GM19372 (cell line): ENCODE results near the gene POU2F2.
"Not testable (repeated sequence)": the region's sequence is repeated elsewhere in the genome, so short reads cannot be mapped to it uniquely, and the experiment has no call there.

Experiments used
- ATAC-seq: cut with Tn5 transposase; IDR thresholded peaks from one replicate; pipeline ENCODE4 v1.9.1; 2021; ENCODE audit warnings: mild to moderate bottlenecking, low read depth, moderate library complexity; ENCODE audit not compliant: unreplicated experiment

Gene POU2F2

DNA sequence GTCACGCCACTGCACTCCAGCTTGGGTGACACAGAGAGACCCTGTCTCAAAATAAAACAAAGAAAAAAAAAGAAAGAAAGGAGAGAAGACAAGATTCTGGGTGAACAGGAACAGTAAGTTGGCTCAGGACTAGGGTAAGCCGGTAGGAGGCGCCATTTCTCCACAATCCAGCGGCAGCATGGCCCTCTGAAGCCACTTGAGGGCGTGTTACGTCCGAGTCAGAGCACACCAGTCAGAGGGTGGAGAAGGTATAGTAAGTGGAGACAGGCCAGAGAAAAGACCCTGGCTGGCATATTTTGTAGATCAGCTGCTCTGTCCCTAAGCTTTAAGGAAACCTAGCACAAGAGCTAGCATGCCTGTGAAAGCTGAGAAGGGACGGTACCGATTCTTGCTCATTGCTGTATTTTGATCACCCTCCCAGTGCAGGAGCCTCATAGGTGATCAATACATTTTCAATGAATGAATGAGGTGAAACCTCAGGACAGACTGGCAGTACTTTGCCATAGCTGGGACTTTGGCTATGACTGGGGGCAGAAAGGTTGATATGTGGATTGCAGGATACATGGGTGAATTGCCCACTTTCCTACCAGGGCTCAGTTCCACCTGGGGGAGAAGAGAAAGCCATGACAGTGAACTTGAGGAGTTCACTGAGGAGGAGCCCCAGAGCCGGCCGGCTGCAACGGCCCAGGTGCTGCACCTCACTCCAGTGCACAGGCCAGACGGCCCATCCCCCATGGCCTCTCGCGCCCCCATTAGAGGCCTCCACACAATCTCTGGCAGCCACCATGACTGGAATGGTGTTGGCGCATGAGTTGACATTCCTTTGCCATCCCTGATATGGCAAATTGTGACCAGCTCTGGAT is 23.5 kb downstream of the POU2F2 start:
- ATAC-seq = peak; percentile 53

DNA sequence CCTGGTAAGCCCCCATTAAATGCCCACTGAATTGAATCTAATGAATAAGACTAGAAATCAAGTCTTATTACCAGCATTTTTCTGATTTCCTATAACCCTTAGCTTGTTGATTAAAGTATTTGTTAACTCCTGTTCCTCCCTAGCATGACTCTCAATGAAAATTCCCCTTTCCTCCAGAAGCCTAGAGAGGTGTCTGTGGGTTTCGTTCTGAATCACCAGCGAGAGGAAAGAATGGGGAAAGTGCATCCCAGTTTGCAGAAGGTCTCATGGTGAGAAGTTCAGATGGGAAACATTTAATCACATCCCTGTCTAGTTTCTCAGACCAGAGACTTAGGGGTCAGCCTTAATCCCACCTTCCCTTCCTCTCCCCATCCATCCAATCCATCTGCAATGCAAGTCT is 26.9 kb downstream of the POU2F2 start:
- no peak for ATAC-seq

DNA sequence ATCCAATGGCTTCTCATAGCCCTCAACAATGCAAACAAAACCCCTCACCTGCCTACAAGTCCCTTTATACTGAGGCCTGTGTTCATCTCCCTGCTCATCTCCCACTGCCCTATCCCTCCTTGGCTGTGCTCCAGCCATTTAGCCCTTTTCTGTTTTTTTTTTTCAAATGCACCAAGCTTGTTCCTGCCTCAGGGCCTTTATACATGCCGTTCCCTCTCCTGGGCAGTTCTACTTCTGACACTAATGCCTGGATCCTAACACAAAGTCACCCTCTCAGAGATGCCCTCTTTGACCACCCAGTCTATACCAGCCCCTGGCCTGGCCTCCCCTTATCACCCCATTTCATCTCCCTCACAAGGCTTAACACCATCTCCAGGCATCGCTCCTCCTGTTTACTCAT is 29.4 kb downstream of the POU2F2 start:
- ATAC-seq = no peak

DNA sequence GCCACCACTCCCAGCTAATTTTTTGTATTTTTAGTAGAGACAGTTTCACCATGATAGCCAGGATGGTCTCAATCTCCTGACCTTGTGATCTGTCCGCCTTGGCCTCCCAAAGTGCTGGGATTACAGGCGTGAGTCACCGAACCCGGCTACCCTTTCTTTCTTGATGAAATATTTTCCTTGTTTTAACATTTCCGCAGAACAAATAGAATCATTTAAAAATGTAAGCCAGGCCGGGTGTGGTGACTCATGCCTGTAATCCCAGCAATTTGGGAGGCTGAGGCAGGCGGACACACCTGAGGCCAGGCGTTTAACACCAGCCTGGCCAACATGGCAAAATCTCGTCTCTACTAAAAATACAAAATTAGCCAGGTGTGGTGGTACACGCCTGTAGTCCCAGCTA is 32.0 kb downstream of the POU2F2 start:
- ATAC-seq = not testable (repeated sequence)

DNA sequence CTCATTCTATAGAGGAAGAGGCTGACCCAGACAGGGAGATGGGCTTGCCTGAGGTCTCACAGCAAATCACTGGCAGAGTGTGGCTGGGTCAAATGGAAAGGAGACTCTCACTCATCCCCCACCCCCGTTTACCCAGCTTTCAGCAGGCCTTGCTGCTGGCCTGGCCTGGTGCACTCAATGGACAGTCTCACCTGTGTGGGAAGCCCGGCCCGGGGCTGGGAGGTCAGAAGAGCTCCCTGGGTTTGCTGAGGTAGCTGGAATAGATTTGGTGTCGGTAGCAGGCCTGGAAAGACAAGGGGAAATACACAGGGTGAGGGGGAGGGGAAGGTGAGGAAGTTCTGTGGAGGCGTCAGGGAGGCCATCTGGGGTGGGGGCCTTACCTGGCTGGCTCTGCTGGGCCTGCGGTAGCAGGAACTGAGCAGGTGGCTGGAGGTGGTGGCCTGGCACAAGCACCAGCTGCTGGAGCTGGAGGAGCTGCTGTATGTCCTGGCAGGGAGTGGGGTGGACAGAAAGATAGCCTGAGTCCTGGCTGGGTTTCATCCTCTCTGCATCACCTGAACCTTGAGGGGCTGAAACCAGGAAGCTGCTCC is 32.8 kb downstream of the POU2F2 start:
- ATAC-seq = no peak

DNA sequence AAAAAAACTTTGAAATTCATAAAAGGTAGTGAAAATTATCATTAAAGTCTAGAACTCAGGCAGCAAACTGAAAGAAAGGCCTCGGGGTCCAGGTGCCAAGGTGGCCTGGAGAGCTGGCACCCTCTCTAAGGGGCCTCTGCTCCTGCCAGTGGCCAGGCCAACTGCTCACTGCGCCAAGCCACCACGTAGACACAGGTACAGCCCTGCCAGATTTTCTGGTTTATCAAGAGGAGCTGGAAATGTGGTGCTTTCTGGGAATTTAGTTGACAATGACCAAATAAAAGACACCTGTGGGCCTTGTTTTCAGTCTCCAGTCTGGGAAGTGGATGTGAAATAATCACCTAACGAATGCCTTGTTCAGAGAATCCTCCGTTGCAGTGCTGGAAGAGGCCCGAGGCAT is 33.5 kb downstream of the POU2F2 start:
- no peak for ATAC-seq

DNA sequence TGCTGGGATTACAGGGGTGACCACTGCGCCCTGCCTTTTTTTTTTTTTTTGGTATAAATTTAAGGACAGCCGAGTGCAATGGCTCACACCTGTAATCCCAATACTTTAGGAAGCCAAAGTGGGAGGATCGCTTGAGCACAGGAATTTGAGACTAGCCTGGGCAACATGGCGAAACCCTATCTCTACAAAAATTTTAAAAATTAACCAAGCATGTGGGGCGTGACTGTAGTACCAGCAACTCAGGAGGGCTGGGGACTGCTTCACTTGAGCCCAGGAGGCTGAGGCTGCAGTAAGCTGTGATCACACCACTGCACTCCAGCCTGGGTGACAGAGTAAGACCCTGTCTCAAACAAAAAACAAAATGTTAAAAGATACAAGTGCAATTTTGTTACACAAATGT is 34.8 kb downstream of the POU2F2 start:
- ATAC-seq = no peak

DNA sequence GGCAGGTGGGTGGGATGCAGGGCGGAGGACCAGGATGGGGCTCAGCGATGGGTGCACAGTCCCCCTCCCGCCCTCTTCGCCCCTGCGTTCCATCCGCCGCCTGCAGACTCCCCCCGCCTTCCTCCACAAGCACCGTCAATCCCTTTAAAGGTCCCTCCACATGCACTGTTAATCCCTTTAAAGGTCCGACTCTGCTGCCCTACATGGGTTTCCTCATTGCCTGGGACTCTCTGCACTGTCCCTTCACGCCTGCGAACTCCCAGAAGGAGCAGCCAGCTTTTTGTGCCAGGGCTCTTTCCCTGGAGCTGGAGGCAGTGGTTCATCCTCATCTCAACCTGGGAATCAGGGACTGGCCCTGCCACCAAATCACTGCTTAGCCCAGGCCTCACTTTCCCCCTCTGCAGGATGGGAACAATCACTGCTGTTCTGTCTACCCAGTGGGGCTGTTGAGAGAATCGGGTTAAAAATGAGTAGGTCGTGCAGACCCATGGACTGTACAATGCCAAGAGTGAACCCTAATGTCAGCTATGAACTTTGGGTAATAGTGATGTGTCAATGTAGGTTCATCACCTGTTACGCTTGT is 35.9 kb downstream of the POU2F2 start:
- ATAC-seq = no peak

DNA sequence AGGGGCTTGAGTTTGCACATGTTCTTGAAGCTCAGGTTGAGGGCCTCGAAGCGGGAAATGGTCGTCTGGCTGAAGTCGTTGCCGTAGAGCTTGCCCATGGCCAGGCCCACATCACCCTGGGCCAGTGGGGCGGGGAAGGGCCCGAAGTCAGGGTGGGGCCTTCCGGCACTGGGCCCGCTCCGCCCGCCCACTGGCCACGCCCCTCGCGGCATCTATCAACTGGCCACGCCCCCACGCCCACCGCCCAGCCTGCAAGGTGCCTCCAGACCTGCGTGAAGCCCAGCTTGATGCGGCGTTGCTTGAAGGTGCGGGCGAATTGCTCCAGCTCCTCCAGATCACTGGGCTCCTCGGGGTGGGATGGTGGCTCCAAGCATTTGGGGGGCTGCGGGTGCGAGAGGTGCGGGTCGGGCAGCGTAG is 36.4 kb downstream of the POU2F2 start:
- no peak for ATAC-seq

DNA sequence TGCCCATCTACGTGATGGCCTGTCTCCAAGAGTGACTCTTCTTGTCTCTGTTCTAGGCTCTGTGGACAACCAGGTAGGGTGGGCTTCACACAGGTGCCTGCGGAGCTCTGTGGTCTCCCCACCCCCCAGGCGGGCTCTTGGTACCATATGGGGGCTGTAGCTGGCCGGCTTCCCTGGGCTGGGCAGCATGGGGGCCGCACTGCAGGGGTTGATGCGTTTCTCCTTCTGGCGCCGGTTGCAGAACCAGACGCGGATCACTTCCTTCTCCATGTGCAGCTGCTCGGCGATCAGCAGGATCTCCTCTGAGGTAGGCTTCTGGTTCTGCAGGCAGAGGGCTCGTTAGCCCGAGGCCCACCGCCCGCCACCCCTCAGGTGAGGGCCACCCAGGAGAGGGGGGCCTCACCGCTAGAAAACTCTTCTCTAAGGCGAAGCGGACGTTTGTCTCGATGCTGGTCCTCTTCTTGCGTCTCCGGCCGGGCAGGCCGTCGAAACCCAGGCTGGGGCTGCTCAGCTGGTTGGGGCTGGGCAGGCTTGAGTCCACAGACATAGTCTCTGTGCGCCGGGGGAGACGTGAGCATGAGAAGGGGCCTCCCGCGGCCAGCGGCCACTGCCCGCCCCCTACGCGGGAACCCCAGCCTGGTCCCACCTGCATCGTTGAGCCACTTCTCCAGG is 37.0 kb downstream of the POU2F2 start:
- no peak for ATAC-seq

DNA sequence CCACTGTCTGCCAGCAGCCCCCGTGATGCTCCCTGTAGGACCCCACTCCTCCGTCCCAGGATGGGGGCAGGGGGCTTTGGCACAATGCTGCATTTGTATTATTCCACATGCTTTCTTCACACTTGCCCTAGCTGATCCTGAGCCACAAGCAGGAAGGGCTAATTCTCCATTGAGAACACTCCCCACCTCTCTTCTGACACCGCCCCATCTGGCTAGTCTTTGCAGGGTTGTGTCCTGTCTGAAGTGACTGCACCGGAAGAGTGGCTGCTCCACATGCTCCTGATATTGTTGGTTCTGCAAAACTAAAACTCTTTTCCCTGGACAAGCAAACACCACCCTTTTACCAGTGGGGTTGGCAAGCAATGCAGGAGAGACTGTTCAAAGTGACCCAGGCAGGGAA is 38.3 kb downstream of the POU2F2 start:
- ATAC-seq = no peak

DNA sequence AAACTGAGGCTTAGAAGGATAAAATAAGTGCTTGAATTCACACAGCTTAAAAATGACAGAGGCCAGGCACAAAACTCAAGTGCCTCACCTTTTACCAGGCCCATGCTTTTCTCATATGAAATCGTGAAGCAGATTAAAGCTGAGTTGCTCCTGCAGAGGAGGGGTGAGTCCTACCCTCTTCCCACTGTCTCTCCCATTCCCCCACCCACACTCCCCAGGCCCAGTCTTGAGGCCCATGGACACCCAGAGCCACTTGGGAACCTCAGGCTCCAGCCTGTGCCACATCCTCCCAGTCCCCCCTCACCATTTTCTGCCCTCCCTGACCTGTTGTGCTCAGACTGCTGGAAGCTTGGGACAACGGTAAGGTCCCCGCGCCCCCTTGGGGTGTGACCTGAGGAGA is 38.7 kb downstream of the POU2F2 start:
- ATAC-seq = no peak

DNA sequence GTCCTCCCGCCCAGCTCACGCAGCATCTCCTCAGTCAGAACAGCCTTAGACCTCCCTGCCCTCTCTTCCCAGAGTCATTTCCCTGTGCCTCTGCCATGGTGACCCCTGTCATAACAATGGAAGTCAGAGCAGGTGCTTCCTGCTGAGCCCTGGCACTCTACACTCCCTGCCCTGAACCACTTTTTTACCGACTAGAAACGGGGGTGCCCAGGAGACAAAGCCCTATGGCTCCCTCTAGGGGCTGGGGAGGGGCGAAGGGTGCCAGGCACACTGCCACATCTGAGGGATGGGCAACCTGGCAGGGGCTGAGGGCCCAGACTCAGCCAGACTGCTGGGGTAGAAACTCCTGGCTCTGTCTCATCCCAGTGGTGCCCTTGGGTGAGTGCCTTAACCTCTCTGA is 39.9 kb downstream of the POU2F2 start:
- ATAC-seq = no peak

DNA sequence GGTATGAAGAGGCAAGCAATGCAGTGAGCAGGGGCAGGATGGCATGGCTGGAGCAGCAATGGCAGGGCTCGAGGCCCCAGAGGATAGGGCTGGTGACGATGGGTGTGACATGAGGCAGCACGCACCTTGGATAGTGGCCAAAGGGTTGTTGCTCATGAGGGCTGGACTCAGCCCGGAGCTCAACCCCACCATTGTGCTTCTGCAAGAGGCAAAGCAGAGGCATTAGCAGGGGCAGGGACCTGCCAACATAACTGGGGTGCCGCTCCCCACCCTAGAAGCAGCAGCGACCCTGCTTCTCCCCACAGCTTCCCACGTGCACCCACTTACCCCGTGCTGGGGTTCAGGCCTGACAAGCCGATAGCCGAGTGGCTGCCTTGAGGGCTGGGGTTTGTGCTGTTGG is 40.5 kb downstream of the POU2F2 start:
- ATAC-seq = no peak

DNA sequence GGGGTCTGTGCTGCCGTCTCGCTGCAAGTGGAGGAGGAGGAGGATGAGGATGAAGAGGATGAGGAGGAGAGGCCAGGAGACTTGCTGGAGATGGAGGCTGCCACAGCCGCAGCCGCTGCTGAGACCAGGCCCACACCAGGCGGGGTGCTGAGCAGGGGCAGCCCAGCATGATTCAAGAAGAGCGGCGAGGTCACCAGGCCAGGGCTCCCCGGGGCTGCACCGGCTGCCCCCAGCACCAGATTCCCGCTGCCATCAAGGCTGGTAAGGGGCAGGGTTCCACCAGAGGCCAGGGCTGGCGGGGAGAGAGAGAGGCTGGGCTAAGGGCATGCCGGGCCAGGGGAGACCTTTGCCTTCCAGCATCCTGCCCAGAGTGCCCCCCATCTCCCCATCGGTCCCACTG is 40.9 kb downstream of the POU2F2 start:
- no peak for ATAC-seq

DNA sequence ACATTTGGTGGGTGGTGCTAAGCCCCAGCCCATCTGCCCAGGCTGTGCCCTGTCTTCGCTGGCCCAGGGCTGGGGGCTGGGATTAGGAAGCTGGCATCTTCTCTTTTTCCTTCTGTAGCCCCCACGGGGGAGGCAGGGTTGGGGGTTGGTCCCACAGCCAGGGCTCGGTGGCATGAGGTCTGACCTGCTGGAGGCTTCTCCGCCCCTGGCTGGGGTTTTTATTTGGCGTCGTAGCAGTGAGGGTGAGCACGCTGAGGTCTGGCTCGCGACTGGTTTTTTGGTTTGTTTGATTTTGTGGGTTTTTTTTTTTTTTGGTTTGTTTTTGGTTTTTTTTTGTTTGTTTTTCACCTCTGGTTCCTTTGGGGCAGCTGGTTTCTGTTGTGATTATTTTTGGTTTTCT is 41.6 kb downstream of the POU2F2 start:
- ATAC-seq = no peak

DNA sequence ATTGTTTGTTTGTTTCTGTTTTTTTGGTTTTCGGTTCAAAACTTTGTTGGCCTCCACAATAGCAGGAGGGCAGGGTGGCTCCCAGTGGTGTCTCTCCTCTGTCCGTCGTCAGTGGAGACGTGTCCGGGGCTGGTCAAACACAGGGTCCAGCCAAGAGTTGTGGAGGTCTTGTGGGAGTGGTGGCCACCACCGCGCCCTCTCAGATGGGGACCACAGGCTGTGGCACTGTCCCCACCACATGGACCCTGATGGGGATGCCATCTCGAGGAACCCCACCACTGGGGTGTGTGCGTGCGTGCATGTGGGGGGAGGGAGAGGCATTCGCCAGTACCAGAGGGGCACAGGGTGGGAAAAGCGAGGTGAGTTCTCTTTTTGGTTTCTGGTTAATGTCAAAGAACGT is 42.5 kb downstream of the POU2F2 start:
- ATAC-seq = no peak

DNA sequence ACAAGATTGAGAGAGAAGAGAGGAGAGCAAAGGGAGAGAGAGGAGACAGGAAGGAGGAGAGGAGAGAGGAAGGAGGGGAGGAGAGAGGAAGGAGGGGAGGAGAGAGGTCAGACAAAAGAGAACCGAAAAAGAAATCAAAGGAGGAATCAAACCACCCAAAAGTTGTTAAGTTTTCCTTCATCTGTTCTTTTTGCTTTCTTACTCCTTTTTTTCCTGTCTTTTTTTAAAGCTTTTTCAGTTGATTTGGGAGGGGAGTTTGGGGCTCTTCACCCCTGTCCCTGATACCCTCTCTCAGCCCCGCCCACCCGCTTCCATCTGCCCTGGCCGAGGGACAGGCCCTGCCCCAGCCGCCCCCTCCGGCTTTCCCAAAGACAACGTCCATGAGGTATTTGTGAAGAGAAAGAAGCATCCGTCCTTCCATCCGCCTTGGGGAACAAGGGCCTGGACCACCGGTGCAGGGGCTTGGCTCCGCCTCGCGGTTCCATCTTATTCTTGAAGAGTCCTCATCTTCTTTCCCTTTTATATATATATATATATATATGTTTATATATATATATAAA is 43.0 kb downstream of the POU2F2 start:
- no peak for ATAC-seq

DNA sequence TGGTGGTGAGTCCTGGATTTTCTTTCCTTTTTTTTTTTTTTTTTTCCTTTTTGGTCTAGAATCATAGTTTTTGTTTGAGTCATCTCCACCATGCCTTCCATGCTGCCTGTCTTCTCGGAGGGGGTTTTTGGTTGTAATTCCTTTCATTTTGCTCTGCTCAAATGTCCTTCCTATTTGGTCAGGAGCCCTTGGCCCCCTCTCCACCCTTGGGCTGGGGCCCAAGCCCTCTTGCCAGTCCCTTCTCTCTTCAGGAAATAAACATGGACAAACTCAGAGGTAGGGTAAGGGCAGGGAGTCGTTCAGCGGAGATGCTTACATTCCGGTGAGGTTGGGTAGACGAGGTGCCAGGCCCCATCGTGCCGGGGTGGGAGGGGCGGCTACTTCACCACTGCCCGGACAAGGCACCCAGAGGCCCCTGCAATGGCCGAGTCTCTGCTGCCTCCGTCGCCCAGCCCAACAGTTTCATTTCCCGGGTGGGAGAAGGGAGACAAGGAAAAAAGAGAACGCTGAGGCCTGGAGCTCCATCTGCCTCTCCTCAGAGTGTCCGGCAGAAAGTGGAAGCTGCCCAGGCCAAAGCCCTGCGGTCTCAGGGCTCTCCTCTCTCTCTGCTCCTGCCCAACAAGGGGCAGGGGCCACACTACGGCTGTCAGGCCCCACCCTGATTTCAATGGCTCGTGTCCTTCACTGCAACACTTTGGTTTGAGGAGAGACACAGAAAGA is 43.6 kb downstream of the POU2F2 start:
- no peak for ATAC-seq

DNA sequence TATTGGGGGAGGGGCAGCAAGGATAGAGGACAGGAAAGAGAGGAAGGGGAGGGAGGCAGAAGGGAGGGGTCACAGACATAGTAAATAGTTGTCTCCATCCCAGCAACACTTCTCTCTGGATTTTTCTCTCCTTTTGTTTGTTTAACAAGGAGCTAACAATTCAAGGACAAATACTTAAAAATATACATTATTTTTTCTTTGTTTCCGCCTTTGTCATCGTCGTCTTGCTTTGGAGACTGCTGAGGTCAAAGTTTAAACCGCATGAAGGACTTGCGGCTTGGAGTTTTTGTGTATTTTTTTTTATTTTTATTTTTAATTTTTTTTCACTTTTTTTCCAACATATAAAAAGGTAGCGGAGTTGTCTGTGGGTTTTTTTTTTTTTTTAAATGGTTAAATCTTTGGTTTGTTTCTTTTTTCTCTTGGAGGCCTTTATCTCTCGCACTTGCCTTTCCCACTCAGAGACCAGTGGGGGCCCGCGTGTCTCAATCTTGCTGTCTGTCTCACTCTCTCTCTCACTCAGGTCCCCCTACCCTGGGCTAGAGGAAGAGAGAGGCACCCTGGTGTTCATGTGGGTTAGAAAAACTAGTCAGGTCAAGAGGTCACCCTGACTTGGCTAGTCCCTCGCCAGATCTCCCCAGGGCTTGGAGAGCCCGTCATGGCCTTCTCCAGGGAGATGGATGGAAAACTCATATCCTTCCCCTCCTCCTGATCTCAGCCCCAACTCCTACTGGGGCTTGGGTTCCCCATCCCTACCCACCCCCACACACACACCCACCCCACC is 45.3 kb downstream of the POU2F2 start:
- ATAC-seq = no peak
